AG10803 (cell line): ENCODE measurements around the gene PHLDB1.

Experiments used
- DNase-seq: peaks from one replicate; pipeline ENCODE4 v3.0.0; 2010; ENCODE audit warnings: low read depth
- H3K4me3 ChIP-seq: 2 replicates; pipeline ENCODE4 v1.5.1; 2011; ENCODE audit warnings: mild to moderate bottlenecking, low read length, control low read depth
- CTCF ChIP-seq: conservative IDR thresholded peaks from 2 replicates; pipeline ENCODE4 v1.5.1; 2011; ENCODE audit warnings: mild to moderate bottlenecking, low read length, control low read depth, inconsistent platforms

Gene PHLDB1

GRCh38 chr11:118631142-118631909 lies 23.9 kb downstream of the PHLDB1 start:
- no peak for DNase-seq
- H3K4me3 ChIP-seq, result no peak overlapping the region
- TF ChIP-seq CTCF, result no peak

GRCh38 chr11:118632577-118633318 lies 25.3 kb downstream of the PHLDB1 start:
- H3K4me3 ChIP-seq, result no peak overlapping the region
- no peak for DNase-seq
- no peak for TF ChIP-seq CTCF

DNA sequence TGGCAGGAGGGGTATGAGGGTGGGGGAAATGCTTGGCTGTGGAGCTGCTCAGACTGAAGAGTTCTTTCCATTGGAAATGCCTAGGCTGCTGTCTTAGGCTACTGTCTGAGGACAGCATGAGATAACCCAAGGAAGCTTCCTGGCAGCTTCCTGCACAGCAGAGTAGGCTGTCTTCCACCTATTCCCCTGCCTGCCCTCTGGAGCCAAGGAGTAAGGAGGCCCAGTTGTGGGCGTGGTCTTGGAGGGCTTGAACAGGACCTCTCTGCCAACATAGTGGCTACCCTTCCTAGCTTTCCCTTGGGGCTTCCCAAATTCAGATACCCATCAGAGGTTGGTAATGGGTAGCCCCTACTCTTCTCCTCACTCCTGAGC lies 25.9 kb downstream of the PHLDB1 start:
- no peak for TF ChIP-seq CTCF
- DNase-seq, result no peak
- no peak overlapping the region for H3K4me3 ChIP-seq

DNA sequence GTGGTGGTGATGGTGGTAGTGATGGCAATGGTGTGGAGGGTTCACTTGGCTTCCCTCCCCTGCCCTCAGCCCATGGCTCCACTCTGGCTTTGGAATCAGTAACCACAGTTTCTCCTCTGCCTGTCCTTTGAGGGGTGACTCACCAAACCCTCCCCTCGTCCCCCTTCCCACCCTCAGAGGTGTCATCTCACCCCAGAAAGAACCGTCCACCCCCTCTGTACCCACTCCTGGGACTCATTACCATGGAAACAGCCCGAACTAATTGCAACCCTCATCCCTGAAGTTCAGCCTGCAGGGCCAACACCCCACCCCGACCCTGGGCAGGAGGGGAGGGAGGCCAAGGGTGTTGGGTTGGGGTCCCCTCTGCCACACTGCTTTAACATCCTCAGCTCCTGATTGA lies 26.6 kb downstream of the PHLDB1 start:
- H3K4me3 ChIP-seq, result no peak overlapping the region
- DNase-seq, result peak; percentile 47
- TF ChIP-seq CTCF, result no peak

DNA sequence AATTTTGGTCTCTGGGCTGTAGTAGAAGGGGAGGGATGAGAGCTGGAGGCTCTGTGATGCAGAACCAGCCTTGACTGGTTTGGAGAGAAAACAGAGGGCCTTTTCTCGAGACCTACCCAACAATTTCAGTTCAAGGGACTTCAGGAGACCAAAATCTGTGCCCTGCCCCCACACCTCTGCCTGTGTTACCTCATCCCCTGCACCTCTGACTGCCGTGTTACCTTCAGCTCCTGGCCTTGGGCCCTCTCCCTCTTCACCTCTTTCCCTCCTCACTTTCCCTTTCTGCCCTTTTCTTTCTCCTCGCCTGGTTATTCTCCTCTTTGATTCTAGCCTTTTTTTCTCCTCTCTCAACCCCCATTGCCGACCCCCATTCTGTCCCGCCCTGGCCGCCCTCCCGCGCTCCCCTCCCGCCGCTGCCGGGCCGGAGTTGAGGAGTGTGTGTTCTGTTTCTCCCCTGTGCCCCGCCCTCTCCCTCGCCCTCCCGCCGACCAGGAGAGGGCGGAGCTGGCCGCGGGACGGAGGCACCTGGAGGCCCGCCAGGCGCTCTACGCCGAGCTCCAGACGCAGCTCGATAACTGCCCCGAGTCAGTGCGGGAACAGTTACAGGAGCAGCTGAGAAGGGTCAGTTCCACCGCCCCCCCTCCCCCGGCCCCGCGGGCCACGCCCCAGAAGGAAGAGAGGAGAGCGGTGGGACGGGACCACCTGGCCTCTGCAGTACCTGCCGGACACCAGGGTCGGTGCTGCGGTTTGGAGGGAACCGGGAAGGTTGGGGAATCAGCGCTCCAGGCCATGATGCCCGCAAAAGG lies 27.2 kb downstream of the PHLDB1 start:
- no peak for TF ChIP-seq CTCF
- no peak overlapping the region; the same call in 1 of the 2 replicates for H3K4me3 ChIP-seq
- peak; percentile 46 for DNase-seq

DNA sequence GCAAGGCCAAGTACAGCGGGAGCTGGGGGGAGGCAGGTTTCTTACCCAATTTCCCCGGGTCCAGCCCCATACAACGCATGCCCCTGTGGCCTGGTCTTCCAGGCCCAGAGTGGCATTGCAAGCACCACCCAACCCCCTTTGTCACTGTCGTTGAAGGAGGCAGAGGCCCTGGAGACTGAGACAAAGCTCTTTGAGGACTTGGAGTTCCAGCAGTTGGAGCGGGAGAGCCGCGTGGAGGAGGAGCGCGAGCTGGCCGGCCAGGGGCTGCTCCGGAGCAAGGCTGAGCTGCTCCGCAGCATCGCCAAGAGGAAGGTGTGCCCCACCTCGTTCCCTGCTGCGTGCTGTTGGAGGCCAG lies 27.8 kb downstream of the PHLDB1 start:
- DNase-seq, result no peak
- no peak for TF ChIP-seq CTCF
- H3K4me3 ChIP-seq, result no peak overlapping the region
